HepG2 (cell line): ENCODE results near the gene CST11. TPM values are rescaled to one million over a fixed set of nuclear protein-coding genes. Genes with fewer than 3 reads are reported as not detected.

Experiments
- AGO2 ChIP-seq: fragments of 200-400 bp; formaldehyde crosslinking; optimal IDR thresholded peaks from 2 replicates; pipeline ENCODE3; 2017; ENCODE audit warnings: mild to moderate bottlenecking, low read depth, low read length, moderate library complexity
- DNMT3B ChIP-seq: conservative IDR thresholded peaks from 2 replicates; pipeline ENCODE4 v1.6.1; 2016; ENCODE audit warnings: missing biosample characterization, control low read depth
- EED ChIP-seq: sonication (generic); formaldehyde crosslinking; IDR thresholded peaks from 2 replicates; pipeline ENCODE4 v1.5.0; 2020; ENCODE audit warnings: mild to moderate bottlenecking, missing genetic modification reagents
- HCFC1 ChIP-seq: fragments of 150-350 bp; IDR thresholded peaks from 2 replicates; pipeline ENCODE4 v1.6.1; 2014; ENCODE audit warnings: low read depth, low read length
- HHEX ChIP-seq: IDR thresholded peaks from 2 replicates; pipeline ENCODE4 v1.6.1; 2016; ENCODE audit warnings: control low read depth
- HMG20A ChIP-seq: IDR thresholded peaks from 2 replicates; pipeline ENCODE4 v1.6.1; 2016; ENCODE audit warnings: borderline replicate concordance
- MIER3 ChIP-seq: IDR thresholded peaks from 2 replicates; pipeline ENCODE4 v1.6.1; 2016; ENCODE audit warnings: missing compliant biosample characterization, borderline replicate concordance
- NR1H2 ChIP-seq: sonication (generic); formaldehyde crosslinking; IDR thresholded peaks from 2 replicates; pipeline ENCODE4 v1.8.1; 2022; ENCODE audit warnings: low read depth, missing genetic modification reagents, borderline replicate concordance
- PHF8 ChIP-seq: sonication (generic); formaldehyde crosslinking; IDR thresholded peaks from 2 replicates; pipeline ENCODE4 v1.5.0; 2020; ENCODE audit warnings: missing genetic modification reagents
- SNAI1 ChIP-seq: sonication (generic); formaldehyde crosslinking; IDR thresholded peaks from 2 replicates; pipeline ENCODE4 v1.5.0; 2020; ENCODE audit warnings: mild to moderate bottlenecking, missing genetic modification reagents, borderline replicate concordance
- SP2 ChIP-seq: sonication (generic); formaldehyde crosslinking; IDR thresholded peaks from 2 replicates; pipeline ENCODE4 v1.5.1; 2020; ENCODE audit warnings: mild to moderate bottlenecking, missing genetic modification reagents
- SRSF1 ChIP-seq: fragments of 200-400 bp; formaldehyde crosslinking; optimal IDR thresholded peaks from 2 replicates; pipeline ENCODE3; 2017; ENCODE audit warnings: mild to moderate bottlenecking, low read depth, low read length, moderate library complexity
- TFDP1 ChIP-seq: IDR thresholded peaks from 2 replicates; pipeline ENCODE4 v1.6.1; 2016; ENCODE audit warnings: missing compliant biosample characterization, missing genetic modification reagents, borderline replicate concordance
- ZNF34 ChIP-seq: sonication (generic); formaldehyde crosslinking; IDR thresholded peaks from 2 replicates; pipeline ENCODE4 v1.4.0; 2020; ENCODE audit warnings: mild to moderate bottlenecking, missing genetic modification reagents, borderline replicate concordance
- ZNF343 ChIP-seq: sonication (generic); formaldehyde crosslinking; IDR thresholded peaks from 2 replicates; pipeline ENCODE4 v1.4.0; 2020; ENCODE audit warnings: mild to moderate bottlenecking, missing genetic modification reagents
- ZNF446 ChIP-seq: sonication (generic); formaldehyde crosslinking; IDR thresholded peaks from 2 replicates; pipeline ENCODE4 v1.5.0; 2020; ENCODE audit warnings: mild to moderate bottlenecking, missing genetic modification reagents
- ZNF724P ChIP-seq: sonication (generic); formaldehyde crosslinking; IDR thresholded peaks from 2 replicates; pipeline ENCODE4 v1.8.0; 2022; ENCODE audit warnings: missing genetic modification reagents, borderline replicate concordance
- ZNF737 ChIP-seq: sonication (generic); formaldehyde crosslinking; IDR thresholded peaks from 2 replicates; pipeline ENCODE4 v1.5.0; 2020; ENCODE audit warnings: missing genetic modification reagents, mild to moderate bottlenecking, borderline replicate concordance
- ZNF781 ChIP-seq: sonication (generic); formaldehyde crosslinking; IDR thresholded peaks from 2 replicates; pipeline ENCODE4 v1.5.1; 2020; ENCODE audit warnings: borderline replicate concordance, mild to moderate bottlenecking, missing genetic modification reagents; ENCODE audit errors: not compliant biosample characterization
- ZNF782 ChIP-seq: sonication (generic); formaldehyde crosslinking; IDR thresholded peaks from 2 replicates; pipeline ENCODE4 v1.4.0; 2020; ENCODE audit warnings: missing genetic modification reagents, mild to moderate bottlenecking, borderline replicate concordance
- ZNF790 ChIP-seq: sonication (generic); formaldehyde crosslinking; IDR thresholded peaks from 2 replicates; pipeline ENCODE4 v1.8.0; 2022; ENCODE audit warnings: missing genetic modification reagents, mild to moderate bottlenecking, borderline replicate concordance
- polyA plus RNA-seq, 8 experiments: library from polyadenylated mRNA; depleted of rRNA in 3 of 8; stranded (reverse) in 7 of 8; unstranded in 1 of 8; fragments of >200 nt; fragmentation: Illumina TruSeq in 4 of 8; extraction: Trizol in 4 of 8; gene quantifications; 2 replicates each; pipeline versions ENCODE4 v1.2.1 to v1.2.3, GENCODE V29; 2011 to 2016; ENCODE audit warnings: low read depth in 4 of 8, missing spikeins in 1 of 8, mixed read lengths in 1 of 8; ENCODE audit not compliant: insufficient read depth in 1 of 8
- total RNA-seq, 5 experiments: library from RNA; depleted of rRNA; stranded (reverse); fragments of >200 nt; fragmentation: Illumina TruSeq; extraction: Trizol; gene quantifications; 2 replicates each; pipeline ENCODE4 v1.2.3, GENCODE V29; 2016; ENCODE audit warnings: low read depth in 1 of 5
- TF ChIP-seq, protein P1 (sequence below): IDR thresholded peaks from 2 replicates; pipeline ENCODE4 v1.6.1; 2016
- TF ChIP-seq, protein P2 (sequence below), 2 experiments: fragments of 450-650 bp in 1 of 2; sonication (generic) in 1 of 2; formaldehyde crosslinking; IDR thresholded peaks; 2 replicates each; pipeline versions ENCODE4 v1.5.0 to v1.8.0; 2020 to 2022; ENCODE audit warnings: mild to moderate bottlenecking in 1 of 2, missing genetic modification reagents in 1 of 2
- TF ChIP-seq, protein P3 (sequence below): sonication (generic); formaldehyde crosslinking; IDR thresholded peaks from 2 replicates; pipeline ENCODE4 v1.8.0; 2022; ENCODE audit warnings: mild to moderate bottlenecking, missing genetic modification reagents, borderline replicate concordance

The CST11 gene
- total and polyA plus RNA-seq, 2 of the 13 experiments (the other 11 are each of a cell fraction or from before 2014, with no cell fraction given) = not detected

GRCh38 chr20:23420943-23421931 lies 31.4 kb downstream of the CST11 start, which contains the start of gene NAPB (continued):
- TF ChIP-seq EED (CRISPR knock-in tag) (peak; percentile 23; the same call in 1 of the 2 replicates), DNMT3B (no peak; the same call in 1 of the 2 replicates), SP2 (CRISPR knock-in tag) (no peak; the same call in 1 of the 2 replicates), ZNF446 (CRISPR knock-in tag) (no peak), ZNF737 (CRISPR knock-in tag) (peak; percentile 93; the same call in 1 of the 2 replicates), NR1H2 (CRISPR knock-in tag) (no peak), ZNF782 (peak; percentile 75; the same call in 1 of the 2 replicates), ZNF343 (no peak; the same call in 1 of the 2 replicates), SRSF1 (peak; percentile 83), HCFC1 (peak; percentile 97), PHF8 (CRISPR knock-in tag) (peak; percentile 94), ZNF724P (CRISPR knock-in tag) (peak; percentile 93), AGO2 (peak; percentile 45), ZNF781 (CRISPR knock-in tag) (peak; percentile 70), TFDP1 (CRISPR knock-in tag) (peak; percentile 78; the same call in 1 of the 2 replicates), ZNF790 (no peak), SNAI1 (CRISPR knock-in tag) (no peak), MIER3 (CRISPR knock-in tag) (peak; percentile 91; the same call in 1 of the 2 replicates), ZNF34 (peak; percentile 72; the same call in 1 of the 2 replicates), HHEX (CRISPR knock-in tag) (no peak), HMG20A (peak; percentile 36; the same call in 1 of the 2 replicates)
- TF ChIP-seq, protein P1, sequence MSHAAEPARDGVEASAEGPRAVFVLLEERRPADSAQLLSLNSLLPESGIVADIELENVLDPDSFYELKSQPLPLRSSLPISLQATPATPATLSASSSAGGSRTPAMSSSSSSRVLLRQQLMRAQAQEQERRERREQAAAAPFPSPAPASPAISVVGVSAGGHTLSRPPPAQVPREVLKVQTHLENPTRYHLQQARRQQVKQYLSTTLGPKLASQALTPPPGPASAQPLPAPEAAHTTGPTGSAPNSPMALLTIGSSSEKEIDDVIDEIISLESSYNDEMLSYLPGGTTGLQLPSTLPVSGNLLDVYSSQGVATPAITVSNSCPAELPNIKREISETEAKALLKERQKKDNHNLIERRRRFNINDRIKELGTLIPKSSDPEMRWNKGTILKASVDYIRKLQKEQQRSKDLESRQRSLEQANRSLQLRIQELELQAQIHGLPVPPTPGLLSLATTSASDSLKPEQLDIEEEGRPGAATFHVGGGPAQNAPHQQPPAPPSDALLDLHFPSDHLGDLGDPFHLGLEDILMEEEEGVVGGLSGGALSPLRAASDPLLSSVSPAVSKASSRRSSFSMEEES = 0 out of 2 replicates have a peak, but pooled peaks have one; percentile 20
- TF ChIP-seq, protein P2, sequence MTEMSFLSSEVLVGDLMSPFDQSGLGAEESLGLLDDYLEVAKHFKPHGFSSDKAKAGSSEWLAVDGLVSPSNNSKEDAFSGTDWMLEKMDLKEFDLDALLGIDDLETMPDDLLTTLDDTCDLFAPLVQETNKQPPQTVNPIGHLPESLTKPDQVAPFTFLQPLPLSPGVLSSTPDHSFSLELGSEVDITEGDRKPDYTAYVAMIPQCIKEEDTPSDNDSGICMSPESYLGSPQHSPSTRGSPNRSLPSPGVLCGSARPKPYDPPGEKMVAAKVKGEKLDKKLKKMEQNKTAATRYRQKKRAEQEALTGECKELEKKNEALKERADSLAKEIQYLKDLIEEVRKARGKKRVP (CRISPR knock-in tag; IDR thresholded peaks at IDR 0.05) = peak in 1 of 2 experiments; percentile 77; a peak in 1 of 4 replicates
- TF ChIP-seq, protein P3, sequence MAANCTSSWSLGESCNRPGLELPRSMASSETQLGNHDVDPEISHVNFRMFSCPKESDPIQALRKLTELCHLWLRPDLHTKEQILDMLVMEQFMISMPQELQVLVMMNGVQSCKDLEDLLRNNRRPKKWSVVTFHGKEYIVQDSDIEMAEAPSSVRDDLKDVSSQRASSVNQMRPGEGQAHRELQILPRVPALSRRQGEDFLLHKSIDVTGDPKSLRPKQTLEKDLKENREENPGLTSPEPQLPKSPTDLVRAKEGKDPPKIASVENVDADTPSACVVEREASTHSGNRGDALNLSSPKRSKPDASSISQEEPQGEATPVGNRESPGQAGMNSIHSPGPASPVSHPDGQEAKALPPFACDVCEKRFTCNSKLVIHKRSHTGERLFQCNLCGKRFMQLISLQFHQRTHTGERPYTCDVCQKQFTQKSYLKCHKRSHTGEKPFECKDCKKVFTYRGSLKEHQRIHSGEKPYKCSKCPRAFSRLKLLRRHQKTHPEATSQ = 0 out of 2 replicates have a peak, but pooled peaks have one; percentile 88
